RPMI8226 (cell line): ENCODE results near the gene PSMB10.
A peak's percentile ranks its signal among the peaks of the same experiment; 100 is the strongest.

Experiments used
- DNase-seq: peaks from one replicate; pipeline ENCODE4 v3.0.0-alpha.2; 2015

Gene PSMB10

GRCh38 chr16:67963662-67964321 is 27.1 kb upstream of the PSMB10 start:
- DNase-seq = peak; percentile 40

GRCh38 chr16:67963292-67963661 is 26.6 kb upstream of the PSMB10 start:
- peak; percentile 21 for DNase-seq

GRCh38 chr16:67962135-67962534 is 25.5 kb upstream of the PSMB10 start:
- DNase-seq = no peak

- peak; percentile 100 for DNase-seq
Observed at GRCh38 chr16:67961551-67961957, 24.9 kb upstream of the PSMB10 start.

GRCh38 chr16:67959536-67960329 is 23.1 kb upstream of the PSMB10 start:
- no peak for DNase-seq

GRCh38 chr16:67957622-67958021 is 21.0 kb upstream of the PSMB10 start:
- DNase-seq = no peak

- no peak for DNase-seq
Observed at GRCh38 chr16:67954421-67955196, 18.0 kb upstream of the PSMB10 start.

GRCh38 chr16:67953641-67954375 is 17.2 kb upstream of the PSMB10 start:
- no peak for DNase-seq

- DNase-seq = no peak
Observed at GRCh38 chr16:67951485-67951884, 14.8 kb upstream of the PSMB10 start.

- DNase-seq = no peak
Observed at GRCh38 chr16:67950335-67950843, 13.7 kb upstream of the PSMB10 start.

- DNase-seq = no peak
Observed at GRCh38 chr16:67949645-67950044, 13.0 kb upstream of the PSMB10 start.

GRCh38 chr16:67948015-67948414 is 11.4 kb upstream of the PSMB10 start:
- DNase-seq = no peak

- no peak for DNase-seq
Observed at GRCh38 chr16:67946966-67947558, 10.4 kb upstream of the PSMB10 start.

GRCh38 chr16:67946128-67946569 is 9.5 kb upstream of the PSMB10 start:
- DNase-seq = no peak

GRCh38 chr16:67945392-67945933 is 8.8 kb upstream of the PSMB10 start:
- DNase-seq = no peak

GRCh38 chr16:67944690-67945391 is 8.2 kb upstream of the PSMB10 start:
- DNase-seq = no peak

GRCh38 chr16:67943619-67944504 is 7.2 kb upstream of the PSMB10 start, which contains the start of gene LCAT:
TSS of gene LCAT (minus strand) at chr16:67944120. CDS start at chr16:67944101, 19 bp downstream.
- no peak for DNase-seq

GRCh38 chr16:67943256-67943618 is 6.6 kb upstream of the PSMB10 start:
- DNase-seq = no peak

GRCh38 chr16:67942510-67943255 is 6.0 kb upstream of the PSMB10 start:
- peak; percentile 1 for DNase-seq

- DNase-seq = peak; percentile 56
Observed at GRCh38 chr16:67942200-67942509, 5.5 kb upstream of the PSMB10 start.
